Right lobe of liver (tissue), 4 donors: ENCODE measurements around the gene CHPT1.

Experiments
- POLR2A ChIP-seq: fragments of 450-650 bp; IDR thresholded peaks from one replicate; pipeline ENCODE4 v1.6.1; 2017; ENCODE audit warnings: antibody characterized with exemption, mild to moderate bottlenecking
- TF ChIP-seq, protein P1 (sequence below), 4 donors: fragments of 200-600 bp in 3 of 4; fragments of 450-650 bp in 1 of 4; IDR thresholded peaks; one replicate each; pipeline versions ENCODE4 v1.5.1 to v1.8.0; 2016 to 2022; ENCODE audit warnings: antibody characterized with exemption in 4 of 4, mild to moderate bottlenecking in 2 of 4
- donor health status: DM: no; HTN: no; CAD: no.
- donor health status: DM: no; HTN: no; CAD: no.
- donor health status: DM: no; HTN: yes; CAD: no.

DNA sequence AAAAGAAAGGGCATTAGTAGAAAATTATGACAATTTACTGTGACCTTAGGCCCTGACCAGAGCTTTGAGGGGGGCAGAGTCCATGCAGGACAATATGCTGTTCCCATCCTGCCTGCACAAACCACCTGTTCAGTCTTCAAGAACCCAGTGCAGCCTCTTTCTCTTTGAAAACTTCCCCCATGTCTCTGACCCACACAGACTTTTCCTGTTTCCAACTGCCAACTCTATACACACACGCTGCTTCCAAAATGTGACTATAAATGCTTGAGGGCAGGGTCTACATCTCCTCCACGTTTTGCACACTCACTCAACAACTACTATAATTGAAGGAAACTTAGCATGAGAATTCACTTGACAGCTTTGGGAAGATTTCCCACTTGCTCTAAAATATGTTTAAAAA lies 78.4 kb downstream of the CHPT1 start:
- TF ChIP-seq, protein P1, sequence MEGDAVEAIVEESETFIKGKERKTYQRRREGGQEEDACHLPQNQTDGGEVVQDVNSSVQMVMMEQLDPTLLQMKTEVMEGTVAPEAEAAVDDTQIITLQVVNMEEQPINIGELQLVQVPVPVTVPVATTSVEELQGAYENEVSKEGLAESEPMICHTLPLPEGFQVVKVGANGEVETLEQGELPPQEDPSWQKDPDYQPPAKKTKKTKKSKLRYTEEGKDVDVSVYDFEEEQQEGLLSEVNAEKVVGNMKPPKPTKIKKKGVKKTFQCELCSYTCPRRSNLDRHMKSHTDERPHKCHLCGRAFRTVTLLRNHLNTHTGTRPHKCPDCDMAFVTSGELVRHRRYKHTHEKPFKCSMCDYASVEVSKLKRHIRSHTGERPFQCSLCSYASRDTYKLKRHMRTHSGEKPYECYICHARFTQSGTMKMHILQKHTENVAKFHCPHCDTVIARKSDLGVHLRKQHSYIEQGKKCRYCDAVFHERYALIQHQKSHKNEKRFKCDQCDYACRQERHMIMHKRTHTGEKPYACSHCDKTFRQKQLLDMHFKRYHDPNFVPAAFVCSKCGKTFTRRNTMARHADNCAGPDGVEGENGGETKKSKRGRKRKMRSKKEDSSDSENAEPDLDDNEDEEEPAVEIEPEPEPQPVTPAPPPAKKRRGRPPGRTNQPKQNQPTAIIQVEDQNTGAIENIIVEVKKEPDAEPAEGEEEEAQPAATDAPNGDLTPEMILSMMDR (IDR thresholded peaks at IDR 0.05) = no peak
- TF ChIP-seq POLR2A = no peak
